ENCODE measurements around the gene DPYSL4.

DPYSL4 gene

GRCh38 chr10:132249226-132249724 lies 62.5 kb downstream of the DPYSL4 start:
- H3K9ac ChIP-seq (ENCODE audit: low read depth, low read length): no peak overlapping the region
- H3K27ac ChIP-seq (ENCODE audit: low read length): no peak overlapping the region
- H3K4me3 ChIP-seq (ENCODE audit: low read length): no peak overlapping the region
- H3K27me3 ChIP-seq (ENCODE audit: insufficient read depth, low read length): 0 out of 2 replicates have a peak, but pooled peaks cover 4% of the 10 kb centered on the region
- H3K9me3 ChIP-seq (ENCODE audit: insufficient read depth, low read depth, low read length): no peaks in the 10 kb centered on the region
- H3K4me1 ChIP-seq (ENCODE audit: insufficient read depth, low read length): no peaks in the 10 kb centered on the region
- H3K36me3 ChIP-seq (ENCODE audit: insufficient read depth, low read depth, low read length): no peaks in the 10 kb centered on the region

DNA sequence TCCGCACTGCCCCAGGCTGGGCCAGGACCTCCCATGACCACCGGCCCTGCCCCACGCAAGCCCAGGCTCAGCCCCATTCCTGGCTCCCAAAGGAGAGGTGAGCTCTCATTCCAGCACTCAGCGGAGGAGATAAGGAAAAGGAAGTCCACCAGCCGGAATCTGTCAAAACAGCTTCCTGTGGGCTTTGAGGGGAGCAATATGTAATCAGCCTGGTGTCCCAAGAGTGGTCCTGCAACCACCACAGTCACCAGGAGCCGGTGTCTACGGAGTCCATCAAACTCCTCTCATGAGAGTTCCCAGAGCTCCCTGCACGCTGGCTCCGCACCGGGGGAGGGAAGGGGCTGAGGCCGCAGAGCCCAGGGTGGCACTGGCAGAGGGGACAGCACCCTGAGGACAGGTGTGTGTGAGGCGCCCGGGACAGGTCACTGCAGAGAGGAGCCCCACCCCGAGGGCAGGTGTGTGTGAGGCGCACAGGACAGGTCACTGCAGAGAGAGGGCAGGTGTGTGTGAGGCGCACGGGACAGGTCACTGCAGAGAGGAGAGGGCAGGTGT lies 63.2 kb downstream of the DPYSL4 start:
- Histone ChIP-seq H3K36me3 (ENCODE audit: insufficient read depth, low read depth, low read length) (no peaks in the 10 kb centered on the region), H3K4me3 (ENCODE audit: low read length) (no peak overlapping the region), H3K27ac (ENCODE audit: low read length) (no peak overlapping the region), H3K9me3 (ENCODE audit: insufficient read depth, low read depth, low read length) (no peaks in the 10 kb centered on the region), H3K27me3 (ENCODE audit: insufficient read depth, low read length) (0 out of 2 replicates have a peak, but pooled peaks cover 4% of the 10 kb centered on the region), H3K4me1 (ENCODE audit: insufficient read depth, low read length) (no peaks in the 10 kb centered on the region), H3K9ac (ENCODE audit: low read depth, low read length) (no peak overlapping the region)

DNA sequence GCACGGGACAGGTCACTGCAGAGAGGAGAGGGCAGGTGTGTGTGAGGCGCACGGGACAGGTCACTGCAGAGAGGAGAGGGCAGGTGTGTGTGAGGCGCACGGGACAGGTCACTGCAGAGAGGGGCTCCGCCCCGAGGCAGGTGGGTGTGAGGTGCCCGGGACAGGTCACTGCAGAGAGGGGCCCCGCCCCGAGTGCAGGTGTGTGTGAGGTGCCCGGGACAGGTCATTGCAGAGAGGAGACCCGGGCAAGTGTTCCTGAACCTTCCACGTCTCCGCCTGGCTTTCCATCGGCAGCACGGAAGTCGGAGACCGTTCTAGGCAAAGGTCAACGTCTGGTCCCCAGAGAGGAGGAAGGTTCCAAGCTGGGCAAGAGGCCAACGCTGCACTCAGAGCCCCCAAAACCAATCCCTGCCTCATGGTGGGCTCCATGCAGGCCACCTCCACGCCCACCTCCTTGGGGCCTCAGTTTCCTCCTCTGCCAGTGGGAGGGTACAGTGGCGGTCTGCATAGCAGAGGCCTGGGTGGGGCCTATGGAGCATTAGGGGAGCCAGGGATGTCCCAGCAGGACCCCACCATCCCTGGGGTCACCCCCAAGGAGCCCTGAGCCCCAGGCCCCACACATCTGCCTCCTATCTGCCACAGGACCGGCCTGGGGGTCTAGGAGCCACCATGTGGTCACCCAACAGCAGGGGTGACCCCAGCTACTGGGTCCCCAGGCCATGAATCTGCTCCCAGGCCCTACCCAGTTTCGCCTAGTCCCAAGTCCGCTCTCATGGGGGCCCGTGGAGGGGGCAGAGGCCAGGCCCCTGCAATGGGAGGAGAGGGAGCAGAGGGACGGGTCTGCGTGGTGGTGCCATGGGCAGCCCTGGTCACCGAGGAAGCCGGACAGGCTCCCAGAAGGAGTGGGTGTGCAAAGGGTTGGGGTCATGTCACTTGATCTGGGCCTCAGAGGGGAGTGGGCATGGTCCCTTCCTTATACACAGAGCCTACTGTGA lies 64.0 kb downstream of the DPYSL4 start:
- H3K9ac ChIP-seq (ENCODE audit: low read depth, low read length): no peak overlapping the region

DNA sequence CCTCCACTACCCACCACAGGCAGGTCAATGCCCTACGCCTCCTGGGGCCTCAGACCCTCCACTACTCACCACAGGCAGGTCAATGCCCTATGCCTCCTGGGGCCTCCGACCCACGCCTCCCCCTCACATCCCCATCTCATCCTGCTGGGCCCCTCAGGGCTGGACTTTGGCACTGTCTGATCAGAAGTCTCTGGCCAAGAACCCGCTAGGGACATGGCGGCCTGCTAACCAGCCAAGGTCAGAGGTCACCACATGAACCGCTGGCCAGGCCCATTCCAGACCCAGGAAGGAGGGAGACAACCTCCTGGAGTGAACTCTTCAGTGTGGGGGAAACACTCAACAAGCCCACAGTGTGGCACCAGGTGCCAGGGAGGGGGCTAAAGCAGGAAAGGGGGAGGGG lies 65.2 kb downstream of the DPYSL4 start:
- no peak overlapping the region for H3K9ac ChIP-seq (ENCODE audit: low read depth, low read length)
- H3K4me1 ChIP-seq (ENCODE audit: insufficient read depth, low read length): no peaks in the 10 kb centered on the region
- 0 out of 2 replicates have a peak, but pooled peaks cover 4% of the 10 kb centered on the region for H3K27me3 ChIP-seq (ENCODE audit: insufficient read depth, low read length)
- no peaks in the 10 kb centered on the region for H3K36me3 ChIP-seq (ENCODE audit: insufficient read depth, low read depth, low read length)
- no peaks in the 10 kb centered on the region for H3K9me3 ChIP-seq (ENCODE audit: insufficient read depth, low read depth, low read length)
- no peak overlapping the region for H3K27ac ChIP-seq (ENCODE audit: low read length)
- H3K4me3 ChIP-seq (ENCODE audit: low read length): no peak overlapping the region

More for the DNA sequence above, 64.0 kb downstream of the DPYSL4 start:
- Histone ChIP-seq H3K4me3 (ENCODE audit: low read length) (no peak overlapping the region), H3K27me3 (ENCODE audit: insufficient read depth, low read length) (0 out of 2 replicates have a peak, but pooled peaks cover 4% of the 10 kb centered on the region), H3K4me1 (ENCODE audit: insufficient read depth, low read length) (no peaks in the 10 kb centered on the region), H3K36me3 (ENCODE audit: insufficient read depth, low read depth, low read length) (no peaks in the 10 kb centered on the region), H3K9me3 (ENCODE audit: insufficient read depth, low read depth, low read length) (no peaks in the 10 kb centered on the region), H3K27ac (ENCODE audit: low read length) (no peak overlapping the region)

GRCh38 chr10:132252412-132252811 lies 65.7 kb downstream of the DPYSL4 start:
- H3K27ac ChIP-seq (ENCODE audit: low read length): no peak overlapping the region
- H3K4me3 ChIP-seq (ENCODE audit: low read length): no peak overlapping the region
- no peaks in the 10 kb centered on the region for H3K9me3 ChIP-seq (ENCODE audit: insufficient read depth, low read depth, low read length)
- no peak overlapping the region for H3K9ac ChIP-seq (ENCODE audit: low read depth, low read length)
- no peaks in the 10 kb centered on the region for H3K4me1 ChIP-seq (ENCODE audit: insufficient read depth, low read length)
- H3K36me3 ChIP-seq (ENCODE audit: insufficient read depth, low read depth, low read length): no peaks in the 10 kb centered on the region
- H3K27me3 ChIP-seq (ENCODE audit: insufficient read depth, low read length): 0 out of 2 replicates have a peak, but pooled peaks cover 4% of the 10 kb centered on the region

DNA sequence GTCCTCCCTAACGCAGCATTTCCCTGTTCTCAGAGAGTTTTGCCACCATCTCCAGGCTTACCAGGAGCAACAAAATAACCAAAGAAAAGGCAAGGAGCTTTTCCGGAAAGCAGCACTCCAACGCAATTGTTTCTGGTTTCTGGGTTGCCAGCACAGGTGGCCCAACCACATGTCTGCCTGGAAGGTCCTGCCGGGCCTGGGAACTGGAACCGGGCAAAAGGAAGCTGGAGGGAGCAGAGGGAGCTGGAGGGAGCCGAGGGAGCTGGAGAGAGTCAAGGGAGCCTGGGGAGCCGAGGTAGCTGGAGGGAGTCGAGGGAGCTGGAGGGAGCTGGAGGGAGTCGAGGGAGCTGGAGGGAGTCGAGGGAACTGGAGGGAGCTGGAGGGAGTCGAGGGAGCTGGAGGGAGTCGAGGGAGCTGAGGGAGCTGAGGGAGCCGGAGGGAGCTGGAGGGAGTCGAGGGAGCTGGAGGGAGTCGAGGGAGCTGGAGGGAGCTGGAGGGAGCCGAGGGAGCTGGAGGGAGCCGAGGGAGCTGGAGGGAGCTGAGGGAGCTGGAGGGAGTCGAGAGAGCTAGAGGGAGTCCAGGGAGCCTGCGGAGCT lies 66.4 kb downstream of the DPYSL4 start:
- H3K27me3 ChIP-seq (ENCODE audit: insufficient read depth, low read length): 0 out of 2 replicates have a peak, but pooled peaks cover 4% of the 10 kb centered on the region
- no peaks in the 10 kb centered on the region for H3K9me3 ChIP-seq (ENCODE audit: insufficient read depth, low read depth, low read length)
- H3K4me3 ChIP-seq (ENCODE audit: low read length): no peak overlapping the region
- no peaks in the 10 kb centered on the region for H3K4me1 ChIP-seq (ENCODE audit: insufficient read depth, low read length)
- H3K27ac ChIP-seq (ENCODE audit: low read length): no peak overlapping the region
- no peaks in the 10 kb centered on the region for H3K36me3 ChIP-seq (ENCODE audit: insufficient read depth, low read depth, low read length)
- no peak overlapping the region for H3K9ac ChIP-seq (ENCODE audit: low read depth, low read length)

DNA sequence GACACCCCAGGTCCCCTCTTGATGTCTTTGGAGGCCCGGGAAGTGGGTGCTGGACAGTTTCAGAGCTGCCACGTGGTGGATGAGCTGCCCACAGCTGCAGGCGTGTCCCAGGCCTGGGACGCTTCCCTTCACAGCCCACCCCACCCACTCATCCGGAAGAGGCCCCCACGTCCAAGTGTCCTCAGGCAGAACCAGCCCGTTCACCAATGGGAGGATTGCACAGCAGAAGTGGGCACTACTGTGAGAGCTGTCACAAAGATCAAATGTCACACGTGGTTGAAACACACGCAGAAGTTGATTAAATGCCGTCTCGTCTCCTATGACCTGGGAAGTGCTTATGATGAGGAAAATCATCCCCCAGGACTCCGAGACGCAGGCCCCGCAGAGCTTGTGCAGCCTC lies 68.1 kb downstream of the DPYSL4 start:
- Histone ChIP-seq H3K36me3 (ENCODE audit: insufficient read depth, low read depth, low read length) (no peaks in the 10 kb centered on the region), H3K4me1 (ENCODE audit: insufficient read depth, low read length) (no peaks in the 10 kb centered on the region), H3K27ac (ENCODE audit: low read length) (no peak overlapping the region), H3K4me3 (ENCODE audit: low read length) (no peak overlapping the region), H3K27me3 (ENCODE audit: insufficient read depth, low read length) (0 out of 2 replicates have a peak, but pooled peaks cover 4% of the 10 kb centered on the region), H3K9me3 (ENCODE audit: insufficient read depth, low read depth, low read length) (no peaks in the 10 kb centered on the region), H3K9ac (ENCODE audit: low read depth, low read length) (no peak overlapping the region)
